CD4-positive, alpha-beta T cell (primary cell): ENCODE measurements around the gene PITRM1. TPM values are rescaled to one million over a fixed set of nuclear protein-coding genes. Genes with fewer than 3 reads are reported as not detected.

Source experiments
- ATAC-seq: fragments of 200-7000 bp; cut with Tn5 transposase; one replicate; pipeline ENCODE4 v1.10.0; 2022; ENCODE audit warnings: mild to moderate bottlenecking; ENCODE audit not compliant: poor library complexity
- CTCF ChIA-PET: fragments of 350-600 bp; sonication (Branson Sonifier 250); formaldehyde crosslinking; loops from one replicate; lab custom pipeline; 2021; ENCODE audit warnings: antibody characterized with exemption, inconsistent platforms; lab: Charles Lee
- POLR2A ChIA-PET: fragments of 350-600 bp; sonication (Branson Sonifier 250); formaldehyde crosslinking; loops from one replicate; lab custom pipeline; 2021; ENCODE audit warnings: antibody characterized with exemption, inconsistent platforms; lab: Charles Lee
- DNase-seq, 14 experiments: peaks; one replicate each; pipeline ENCODE4 v3.0.0-alpha.2; 2013 to 2020; ENCODE audit warnings: mixed read lengths in 2 of 14
- H3K27ac ChIP-seq, 2 donors: one replicate each; pipeline versions ENCODE4 v1.5.1 to v1.7.0; 2013; ENCODE audit warnings: low read length in 2 of 2, low read depth in 1 of 2, mild to moderate bottlenecking in 1 of 2
- H3K27me3 ChIP-seq, 2 experiments: 1 replicate in 1 of 2; 2 replicates in 1 of 2; pipeline versions ENCODE4 v1.6.1 to v1.7.0; 2013; ENCODE audit warnings: low read length in 2 of 2, control low read depth in 1 of 2, mild to moderate bottlenecking in 1 of 2, moderate library complexity in 1 of 2; ENCODE audit not compliant: insufficient read depth in 2 of 2, control insufficient read depth in 1 of 2
- H3K36me3 ChIP-seq: one replicate; pipeline ENCODE4 v1.6.1; 2013; ENCODE audit warnings: low read length, control low read depth; ENCODE audit not compliant: insufficient read depth
- H3K4me1 ChIP-seq: one replicate; pipeline ENCODE4 v1.6.1; 2013; ENCODE audit warnings: low read length, control low read depth; ENCODE audit not compliant: insufficient read depth
- H3K4me3 ChIP-seq: one replicate; pipeline ENCODE4 v1.5.1; 2013; ENCODE audit warnings: mild to moderate bottlenecking, low read length, moderate library complexity
- H3K9me3 ChIP-seq, 2 experiments: 1 replicate in 1 of 2; 2 replicates in 1 of 2; pipeline versions ENCODE4 v1.6.1 to v1.7.0; 2013; ENCODE audit warnings: low read length in 2 of 2, mild to moderate bottlenecking in 2 of 2, control low read depth in 1 of 2, moderate library complexity in 1 of 2; ENCODE audit not compliant: control insufficient read depth in 1 of 2, insufficient read depth in 1 of 2
- H3K27ac Mint-ChIP-seq: one replicate; pipeline ENCODE4 v1.8.0; 2020; ENCODE audit warnings: mixed read lengths
- H3K27me3 Mint-ChIP-seq: one replicate; pipeline ENCODE4 v1.8.0; 2021; ENCODE audit warnings: mixed read lengths
- H3K36me3 Mint-ChIP-seq: one replicate; pipeline ENCODE4 v1.8.0; 2021; ENCODE audit warnings: low read depth, mixed read lengths
- H3K4me1 Mint-ChIP-seq: one replicate; pipeline ENCODE4 v1.8.0; 2021; ENCODE audit warnings: low read depth, mixed read lengths
- H3K4me3 Mint-ChIP-seq: one replicate; pipeline ENCODE4 v1.8.0; 2020; ENCODE audit warnings: mild to moderate bottlenecking, mixed read lengths
- H3K9me3 Mint-ChIP-seq: one replicate; pipeline ENCODE4 v1.8.0; 2020; ENCODE audit warnings: mixed read lengths
- CTCF ChIP-seq: fragments of 200-600 bp; IDR thresholded peaks from one replicate; pipeline ENCODE4 v1.8.0; 2022; ENCODE audit warnings: antibody characterized with exemption, mild to moderate bottlenecking
- intact Hi-C, 2 experiments: fragments of 100-400 bp; cut with DNase I in 1 of 2; cut with micrococcal nuclease in 1 of 2; formaldehyde crosslinking; loops; one replicate each; pipeline versions ENCODE4 v1.15.1 to v1.9.0; 2023 to 2025; cut with DNase I, micrococcal nuclease
- total RNA-seq, 174 experiments: library from RNA in 2 of 174; stranded (reverse) in 2 of 174; gene quantifications; one replicate each; pipeline ENCODE4 v1.2.3 and lab custom pipeline; 2021 to 2026

PITRM1 gene
- total RNA-seq, 2 experiments from 2014 or later = 76.7 to 77.8 TPM

- Histone ChIP-seq H3K9me3 (no peaks in the 10 kb centered on the region), H3K27ac (no peak overlapping the region), H3K27me3 (no peaks in the 10 kb centered on the region), H3K4me3 (no peak overlapping the region), H3K36me3 (peaks cover 91% of the 10 kb centered on the region), H3K4me1 (no peaks in the 10 kb centered on the region)
- Mint-ChIP-seq H3K27me3 (no peaks in the 10 kb centered on the region), H3K4me1 (no peaks in the 10 kb centered on the region), H3K4me3 (no peak overlapping the region), H3K27ac (no peak overlapping the region), H3K9me3 (no peaks in the 10 kb centered on the region), H3K36me3 (peaks cover 97% of the 10 kb centered on the region)
- no peak for TF ChIP-seq CTCF
- ATAC-seq (no peak), DNase-seq (no peak)
- ChIA-PET CTCF (no interaction called here), POLR2A (interaction anchor here (1.6 kb wide), 1 partner anchor 9 kb away, joined by 5 read pairs; the partner anchor contains the start of gene PITRM1)
- intact Hi-C loops = no loop called here
Observed at GRCh38 chr10:3163879-3164278, 8.7 kb downstream of the PITRM1 start.

DNA sequence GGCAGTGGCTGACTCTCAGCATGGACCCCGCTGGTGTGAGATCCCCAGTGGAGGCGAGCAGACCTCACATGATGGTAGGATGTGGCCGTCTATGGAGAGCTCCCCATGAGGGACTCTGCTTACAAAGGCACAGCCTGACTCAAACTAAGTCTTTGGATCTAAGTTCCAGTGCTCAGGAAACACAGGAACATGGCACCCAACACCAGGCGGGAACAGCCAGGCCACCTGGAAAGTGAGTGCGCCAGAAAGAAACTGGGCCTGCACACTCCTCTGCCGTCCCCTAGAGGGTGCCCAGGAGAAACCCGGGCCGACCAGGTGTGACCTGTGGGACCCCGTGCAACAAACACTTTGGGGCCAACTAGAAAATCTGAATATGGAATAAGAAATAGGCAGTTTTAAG is 10.0 kb downstream of the PITRM1 start:
- Mint-ChIP-seq H3K27me3 (no peaks in the 10 kb centered on the region), H3K4me1 (no peaks in the 10 kb centered on the region), H3K36me3 (peaks cover 96% of the 10 kb centered on the region), H3K27ac (no peak overlapping the region), H3K9me3 (no peaks in the 10 kb centered on the region), H3K4me3 (no peak overlapping the region)
- Histone ChIP-seq H3K4me3 (no peak overlapping the region), H3K9me3 (no peaks in the 10 kb centered on the region), H3K36me3 (peaks cover 90% of the 10 kb centered on the region), H3K4me1 (no peaks in the 10 kb centered on the region), H3K27ac (no peak overlapping the region), H3K27me3 (no peaks in the 10 kb centered on the region)
- CTCF ChIA-PET = no interaction called here
- intact Hi-C loops = no loop called here
- POLR2A ChIA-PET = interaction anchor here (0.6 to 1.0 kb wide), 2 partner anchors 10 to 1652 kb away, joined by 3 to 4 read pairs; partner anchors contain the start of gene PITRM1
- DNase-seq = no peak
- TF ChIP-seq CTCF = no peak
- no peak for ATAC-seq

GRCh38 chr10:3159152-3159551 is 13.4 kb downstream of the PITRM1 start:
- H3K9me3 Mint-ChIP-seq = no peaks in the 10 kb centered on the region
- no peaks in the 10 kb centered on the region for H3K27me3 ChIP-seq
- no peak overlapping the region for H3K4me3 Mint-ChIP-seq
- intact Hi-C loops = no loop called here
- H3K9me3 ChIP-seq = no peaks in the 10 kb centered on the region
- no peaks in the 10 kb centered on the region for H3K4me1 ChIP-seq
- H3K27me3 Mint-ChIP-seq = no peaks in the 10 kb centered on the region
- no peaks in the 10 kb centered on the region for H3K4me1 Mint-ChIP-seq
- peaks cover 96% of the 10 kb centered on the region for H3K36me3 Mint-ChIP-seq
- TF ChIP-seq CTCF = no peak
- H3K36me3 ChIP-seq = peaks cover 88% of the 10 kb centered on the region
- ATAC-seq (no peak), DNase-seq (no peak)
- no peak overlapping the region for H3K27ac ChIP-seq
- ChIA-PET CTCF (no interaction called here), POLR2A (no interaction called here)
- no peak overlapping the region for H3K27ac Mint-ChIP-seq
- no peak overlapping the region for H3K4me3 ChIP-seq
